Measurements from ENCODE around the gene DMBX1.

GRCh38 chr1:46457178-46457577 lies 32.5 kb upstream of the DMBX1 start:
- TF ChIP-seq CTCF (IDR thresholded peaks at IDR 0.05), result no peak
- no peak for TF ChIP-seq POLR2AphosphoS5 (IDR thresholded peaks at IDR 0.05)
- TF ChIP-seq POLR2A (IDR thresholded peaks at IDR 0.05), result no peak
- no peak for TF ChIP-seq EP300 (IDR thresholded peaks at IDR 0.05)

All from stomach (tissue), 4 donors.